ENCODE measurements around the gene PPIF.

DNA sequence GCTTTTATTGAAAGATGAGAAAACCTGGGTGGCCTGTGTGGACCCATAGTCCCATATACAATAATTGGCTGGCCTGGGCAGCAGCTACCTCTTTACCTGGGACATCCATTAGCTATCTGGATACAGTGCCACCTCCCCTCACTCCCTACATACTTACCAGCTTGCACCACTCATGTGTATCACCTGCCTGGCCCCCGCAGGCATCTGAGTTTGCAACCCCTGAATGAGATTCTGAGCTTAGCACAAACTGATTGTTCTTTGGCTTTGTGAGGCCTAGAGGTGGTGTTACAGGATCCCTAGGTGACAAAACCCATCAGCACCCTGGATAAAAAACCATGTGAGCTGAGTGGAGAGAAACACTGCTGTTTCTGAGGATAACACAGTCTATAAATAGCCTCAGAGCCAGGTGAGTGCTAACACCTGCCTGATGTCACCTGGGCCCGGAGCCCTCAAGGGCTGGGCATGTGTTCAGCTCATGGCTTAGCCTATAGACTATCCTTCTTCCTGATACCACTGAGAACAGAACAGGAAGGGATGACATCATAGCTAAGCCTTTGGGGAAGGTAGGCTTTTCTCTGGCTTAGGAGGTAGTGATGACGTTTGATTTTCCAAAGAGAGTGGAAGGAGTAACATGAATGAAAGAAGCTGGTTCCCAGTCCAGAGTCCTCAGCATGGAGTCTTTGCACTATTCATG is 2.6 kb upstream of the PPIF start:
- TF ChIP-seq, protein P1, sequence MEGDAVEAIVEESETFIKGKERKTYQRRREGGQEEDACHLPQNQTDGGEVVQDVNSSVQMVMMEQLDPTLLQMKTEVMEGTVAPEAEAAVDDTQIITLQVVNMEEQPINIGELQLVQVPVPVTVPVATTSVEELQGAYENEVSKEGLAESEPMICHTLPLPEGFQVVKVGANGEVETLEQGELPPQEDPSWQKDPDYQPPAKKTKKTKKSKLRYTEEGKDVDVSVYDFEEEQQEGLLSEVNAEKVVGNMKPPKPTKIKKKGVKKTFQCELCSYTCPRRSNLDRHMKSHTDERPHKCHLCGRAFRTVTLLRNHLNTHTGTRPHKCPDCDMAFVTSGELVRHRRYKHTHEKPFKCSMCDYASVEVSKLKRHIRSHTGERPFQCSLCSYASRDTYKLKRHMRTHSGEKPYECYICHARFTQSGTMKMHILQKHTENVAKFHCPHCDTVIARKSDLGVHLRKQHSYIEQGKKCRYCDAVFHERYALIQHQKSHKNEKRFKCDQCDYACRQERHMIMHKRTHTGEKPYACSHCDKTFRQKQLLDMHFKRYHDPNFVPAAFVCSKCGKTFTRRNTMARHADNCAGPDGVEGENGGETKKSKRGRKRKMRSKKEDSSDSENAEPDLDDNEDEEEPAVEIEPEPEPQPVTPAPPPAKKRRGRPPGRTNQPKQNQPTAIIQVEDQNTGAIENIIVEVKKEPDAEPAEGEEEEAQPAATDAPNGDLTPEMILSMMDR (IDR thresholded peaks at IDR 0.05): no peak
- no peak for TF ChIP-seq POLR2A (IDR thresholded peaks at IDR 0.05)

Measured in esophagus squamous epithelium (tissue), 4 donors.